ENCODE data around the gene KIF26B. TPM values are rescaled to one million over a fixed set of nuclear protein-coding genes. Genes with fewer than 3 reads are reported as not detected.

Gene KIF26B
- total RNA-seq, 4 donors from 2014 or later = 0.90 to 2.0 (median 1.5) TPM

DNA sequence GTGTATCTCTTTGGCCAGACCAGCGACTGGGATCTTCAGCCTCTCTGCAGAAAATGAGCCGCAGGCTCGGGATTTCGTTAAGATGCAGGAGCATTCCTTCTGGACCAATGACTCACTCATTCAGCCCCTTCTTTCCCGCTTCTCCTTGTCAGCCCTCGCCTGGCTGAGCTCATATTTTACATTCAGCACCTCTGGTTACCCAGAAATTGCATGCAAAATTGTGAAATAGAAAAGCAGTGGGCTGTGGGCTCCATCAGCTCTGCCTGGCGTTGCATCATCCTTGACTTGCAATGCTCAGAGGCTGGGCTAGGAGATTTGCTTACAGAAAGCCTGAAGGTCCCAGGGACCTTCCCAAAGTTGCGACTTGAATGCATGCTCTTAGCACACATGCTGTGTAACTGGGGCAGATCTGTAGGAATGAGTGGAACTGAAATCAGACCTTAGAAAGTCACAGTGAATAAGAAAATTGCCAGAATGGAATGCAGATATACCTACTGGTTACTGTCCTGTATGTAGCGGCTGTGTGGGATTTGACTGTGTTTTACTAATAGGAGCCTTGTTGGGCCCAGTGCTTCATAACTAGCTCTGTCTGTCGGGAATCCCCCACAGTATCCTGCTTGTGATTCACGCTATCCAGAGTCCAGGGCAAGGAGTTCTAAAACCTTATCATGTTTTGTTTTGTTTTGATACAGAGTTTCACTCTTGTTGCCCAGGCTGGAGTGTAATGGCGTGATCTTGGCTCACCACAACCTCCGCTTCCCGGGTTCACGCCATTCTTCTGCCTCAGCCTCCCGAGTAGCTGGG, 444.8 kb downstream of the KIF26B start:
- peak in 1 of 2 donors; percentile 18 for DNase-seq (ENCODE audit: low spot score in 2 of 2)
- no peaks in the 10 kb centered on the region for H3K27me3 ChIP-seq
- WGBS, 2 donors = 69 to 72% methylated on average over 16 of the region's 16 CpGs
- peaks cover 0 to 8% (median 0%) of the 10 kb centered on the region in 4 donors for H3K4me1 ChIP-seq
- H3K27ac ChIP-seq = no peak overlapping the region
- H3K36me3 ChIP-seq = no peaks in the 10 kb centered on the region
- H3K4me3 ChIP-seq = no peak overlapping the region
- no peak for TF ChIP-seq POLR2A (IDR thresholded peaks at IDR 0.05)
- no peak for TF ChIP-seq EP300 (IDR thresholded peaks at IDR 0.05)
- TF ChIP-seq, protein P1, sequence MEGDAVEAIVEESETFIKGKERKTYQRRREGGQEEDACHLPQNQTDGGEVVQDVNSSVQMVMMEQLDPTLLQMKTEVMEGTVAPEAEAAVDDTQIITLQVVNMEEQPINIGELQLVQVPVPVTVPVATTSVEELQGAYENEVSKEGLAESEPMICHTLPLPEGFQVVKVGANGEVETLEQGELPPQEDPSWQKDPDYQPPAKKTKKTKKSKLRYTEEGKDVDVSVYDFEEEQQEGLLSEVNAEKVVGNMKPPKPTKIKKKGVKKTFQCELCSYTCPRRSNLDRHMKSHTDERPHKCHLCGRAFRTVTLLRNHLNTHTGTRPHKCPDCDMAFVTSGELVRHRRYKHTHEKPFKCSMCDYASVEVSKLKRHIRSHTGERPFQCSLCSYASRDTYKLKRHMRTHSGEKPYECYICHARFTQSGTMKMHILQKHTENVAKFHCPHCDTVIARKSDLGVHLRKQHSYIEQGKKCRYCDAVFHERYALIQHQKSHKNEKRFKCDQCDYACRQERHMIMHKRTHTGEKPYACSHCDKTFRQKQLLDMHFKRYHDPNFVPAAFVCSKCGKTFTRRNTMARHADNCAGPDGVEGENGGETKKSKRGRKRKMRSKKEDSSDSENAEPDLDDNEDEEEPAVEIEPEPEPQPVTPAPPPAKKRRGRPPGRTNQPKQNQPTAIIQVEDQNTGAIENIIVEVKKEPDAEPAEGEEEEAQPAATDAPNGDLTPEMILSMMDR (IDR thresholded peaks at IDR 0.05) = no peak
- H3K9me3 ChIP-seq = peaks cover 0 to 12% (median 2%) of the 10 kb centered on the region in 4 donors

DNA sequence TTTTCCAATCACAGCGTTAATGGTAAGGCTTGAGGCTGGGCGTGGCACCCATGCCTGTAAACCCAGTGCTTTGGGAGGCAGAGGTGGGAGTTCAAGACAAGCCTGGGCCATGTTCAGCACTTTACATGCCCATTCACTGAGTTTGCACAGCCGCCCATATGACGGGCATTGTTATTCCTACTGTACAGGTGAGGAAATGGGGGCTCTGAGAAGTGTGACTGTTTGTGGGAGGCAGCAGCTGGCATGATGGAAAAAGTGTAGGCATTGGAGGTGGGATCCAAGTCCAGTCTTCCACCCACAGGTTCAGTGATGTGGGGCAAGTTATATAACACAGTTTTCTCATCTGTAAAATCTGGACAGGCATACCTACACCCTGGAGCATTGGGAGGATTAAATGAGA, 445.9 kb downstream of the KIF26B start:
- Histone ChIP-seq H3K4me3 (no peak overlapping the region), H3K36me3 (no peaks in the 10 kb centered on the region), H3K27ac (no peak overlapping the region), H3K27me3 (no peaks in the 10 kb centered on the region), H3K4me1 (peaks cover 0 to 14% (median 0%) of the 10 kb centered on the region in 4 donors), H3K9me3 (peaks cover 0 to 11% (median 0%) of the 10 kb centered on the region in 4 donors)
- no peak for DNase-seq (ENCODE audit: low spot score in 2 of 2)
- 96 to 100% methylated on average over 4 of the region's 4 CpGs for WGBS, 2 donors
- TF ChIP-seq, protein P1 (IDR thresholded peaks at IDR 0.05) = no peak
- no peak for TF ChIP-seq EP300 (IDR thresholded peaks at IDR 0.05)
- no peak for TF ChIP-seq POLR2A (IDR thresholded peaks at IDR 0.05)

DNA sequence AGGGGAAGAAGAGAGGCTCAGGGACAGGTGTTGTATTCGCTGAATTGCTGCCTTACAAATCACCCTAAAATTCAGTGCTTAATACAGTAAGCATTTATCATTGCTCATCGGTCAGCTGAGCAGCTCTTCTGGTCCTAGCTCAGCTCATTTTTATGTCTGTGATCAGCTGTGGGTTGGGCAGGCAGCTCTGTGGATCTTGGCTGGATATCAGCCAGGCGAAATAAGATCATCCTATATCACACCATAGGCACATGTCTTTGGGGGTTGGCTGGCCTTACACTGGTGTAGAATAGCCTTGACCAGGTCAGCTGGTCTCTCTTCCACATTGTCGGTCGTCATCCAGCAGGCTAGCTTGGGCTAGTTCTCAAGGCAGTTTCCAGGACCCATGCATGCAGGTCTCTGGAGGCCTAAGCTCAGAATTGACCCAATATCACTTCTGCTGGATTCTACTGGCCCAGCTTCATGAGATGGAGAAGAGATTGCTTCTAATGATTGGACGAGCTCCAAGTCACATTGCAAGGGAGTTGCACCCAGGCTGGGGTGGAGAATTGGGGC, 448.6 kb downstream of the KIF26B start:
- H3K27me3 ChIP-seq = no peaks in the 10 kb centered on the region
- H3K9me3 ChIP-seq = peaks cover 0 to 2% (median 0%) of the 10 kb centered on the region in 4 donors
- peaks cover 0 to 16% (median 0%) of the 10 kb centered on the region in 4 donors for H3K4me1 ChIP-seq
- no peak for DNase-seq (ENCODE audit: low spot score in 2 of 2)
- TF ChIP-seq EP300 (IDR thresholded peaks at IDR 0.05) (no peak), POLR2A (IDR thresholded peaks at IDR 0.05) (no peak)
- TF ChIP-seq, protein P1 (IDR thresholded peaks at IDR 0.05) = no peak
- H3K36me3 ChIP-seq = no peaks in the 10 kb centered on the region
- H3K4me3 ChIP-seq = no peak overlapping the region
- no peak overlapping the region for H3K27ac ChIP-seq
- WGBS, 2 donors = 89% methylated on average over 6 of the region's 6 CpGs

DNA sequence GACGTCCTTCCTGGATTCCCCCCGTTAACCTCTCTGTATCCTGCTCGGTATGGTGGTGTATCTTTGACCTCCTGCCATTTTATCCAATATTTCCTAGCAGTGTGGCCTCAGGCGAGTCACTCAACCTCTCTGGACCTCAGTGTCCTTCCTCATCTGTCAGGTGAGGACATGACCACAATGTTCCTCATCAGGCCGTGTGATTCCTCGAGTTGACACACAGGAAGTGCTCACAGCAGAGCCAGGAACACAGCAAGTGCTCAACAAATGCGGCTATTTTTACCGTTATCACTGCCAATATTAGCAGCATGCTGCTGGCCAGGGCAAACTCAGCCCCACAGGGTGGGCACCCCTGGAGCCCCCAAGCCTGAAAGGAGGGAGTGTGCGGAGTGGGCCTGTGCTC, 450.2 kb downstream of the KIF26B start:
- TF ChIP-seq EP300 (IDR thresholded peaks at IDR 0.05) = no peak
- TF ChIP-seq, protein P1 (IDR thresholded peaks at IDR 0.05) = no peak
- TF ChIP-seq POLR2A (IDR thresholded peaks at IDR 0.05) = no peak
- DNase-seq (ENCODE audit: low spot score in 2 of 2) = no peak
- Histone ChIP-seq H3K27me3 (no peaks in the 10 kb centered on the region), H3K4me3 (no peak overlapping the region), H3K9me3 (peaks cover 0 to 2% (median 0%) of the 10 kb centered on the region in 4 donors), H3K4me1 (peaks cover 0 to 8% (median 0%) of the 10 kb centered on the region in 4 donors), H3K36me3 (no peaks in the 10 kb centered on the region), H3K27ac (no peak overlapping the region)
- WGBS, 2 donors = 77 to 80% methylated on average over 9 of the region's 9 CpGs

All from tibial nerve (tissue), 4 donors.